ENCODE measurements around the gene ABL2. TPM values are rescaled to one million over a fixed set of nuclear protein-coding genes. Genes with fewer than 3 reads are reported as not detected.
A peak's percentile ranks its signal among the peaks of the same experiment; 100 is the strongest.

The ABL2 gene
- total and polyA plus RNA-seq, 9 of the 15 experiments (the other 6 are each of a cell fraction or from before 2014, with no cell fraction given), result 1.4 to 15.0 (median 8.6) TPM

DNA sequence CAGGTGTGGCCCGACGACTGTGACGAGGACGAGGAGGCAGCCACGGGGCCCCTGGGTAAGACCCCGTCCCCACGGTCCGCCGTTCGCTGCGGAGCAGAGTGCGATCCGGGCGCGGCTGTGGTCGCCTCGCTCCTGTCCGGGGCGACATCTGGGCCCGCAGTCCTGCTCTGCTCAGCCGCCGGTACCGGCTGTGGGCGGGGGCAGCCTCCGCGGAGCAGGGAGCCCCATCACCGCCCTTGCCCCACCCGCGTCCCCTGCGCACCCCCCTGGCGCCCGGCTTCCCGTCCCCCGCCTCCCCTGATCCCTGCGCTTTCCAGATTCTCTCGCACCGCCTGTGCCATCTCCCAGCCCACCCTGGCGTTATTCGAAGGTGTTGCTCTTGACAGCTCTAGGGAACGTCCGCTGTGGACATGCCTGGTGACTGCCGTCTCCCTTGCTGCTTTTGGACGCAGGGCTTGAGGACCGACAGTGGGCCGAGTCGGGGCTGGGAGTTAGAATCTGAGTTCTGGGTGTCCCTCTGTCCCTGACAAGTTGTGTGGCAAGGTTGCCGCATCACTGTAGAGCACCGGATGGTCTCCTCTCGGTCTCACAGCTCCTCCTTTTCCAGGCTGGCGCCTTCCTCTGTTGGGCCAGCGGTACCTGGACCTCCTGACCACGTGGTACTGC, 147.0 kb downstream of the ABL2 start (continued):
- TF ChIP-seq, protein P1, sequence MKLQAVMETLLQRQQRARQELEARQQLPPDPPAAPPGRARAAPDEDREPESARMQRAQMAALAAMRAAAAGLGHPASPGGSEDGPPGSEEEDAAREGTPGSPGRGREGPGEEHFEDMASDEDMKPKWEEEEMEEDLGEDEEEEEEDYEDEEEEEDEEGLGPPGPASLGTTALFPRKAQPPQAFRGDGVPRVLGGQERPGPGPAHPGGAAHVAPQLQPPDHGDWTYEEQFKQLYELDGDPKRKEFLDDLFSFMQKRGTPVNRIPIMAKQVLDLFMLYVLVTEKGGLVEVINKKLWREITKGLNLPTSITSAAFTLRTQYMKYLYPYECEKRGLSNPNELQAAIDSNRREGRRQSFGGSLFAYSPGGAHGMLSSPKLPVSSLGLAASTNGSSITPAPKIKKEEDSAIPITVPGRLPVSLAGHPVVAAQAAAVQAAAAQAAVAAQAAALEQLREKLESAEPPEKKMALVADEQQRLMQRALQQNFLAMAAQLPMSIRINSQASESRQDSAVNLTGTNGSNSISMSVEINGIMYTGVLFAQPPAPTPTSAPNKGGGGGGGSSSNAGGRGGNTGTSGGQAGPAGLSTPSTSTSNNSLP (IDR thresholded peaks at IDR 0.05; ENCODE audit: borderline replicate concordance, low read depth, low read length), result no peak
- no peak for TF ChIP-seq HNRNPH1 (optimal IDR thresholded peaks at IDR 0.05; ENCODE audit: low read depth, low read length)
- TF ChIP-seq MAFF (IDR thresholded peaks at IDR 0.05; ENCODE audit: low read length), result no peak
- TF ChIP-seq MIER1 (IDR thresholded peaks at IDR 0.05; ENCODE audit: low read depth), result no peak
- TF ChIP-seq RBBP5 (IDR thresholded peaks at IDR 0.05; ENCODE audit: borderline replicate concordance, insufficient read depth, low read length, poor library complexity, severe bottlenecking), result peak; percentile 33
- TF ChIP-seq MCM5 (IDR thresholded peaks at IDR 0.05; ENCODE audit: low read depth), result no peak
- TF ChIP-seq ZBTB1 (CRISPR knock-in tag; IDR thresholded peaks at IDR 0.05; ENCODE audit: borderline replicate concordance, low read depth), result peak; percentile 5; the same call in 1 of the 2 replicates
- TF ChIP-seq HLTF (IDR thresholded peaks at IDR 0.05), result no peak
- TF ChIP-seq, protein P2, sequence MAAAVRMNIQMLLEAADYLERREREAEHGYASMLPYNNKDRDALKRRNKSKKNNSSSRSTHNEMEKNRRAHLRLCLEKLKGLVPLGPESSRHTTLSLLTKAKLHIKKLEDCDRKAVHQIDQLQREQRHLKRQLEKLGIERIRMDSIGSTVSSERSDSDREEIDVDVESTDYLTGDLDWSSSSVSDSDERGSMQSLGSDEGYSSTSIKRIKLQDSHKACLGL (CRISPR knock-in tag; IDR thresholded peaks at IDR 0.05; ENCODE audit: borderline replicate concordance, poor library complexity, severe bottlenecking), result no peak
- TF ChIP-seq NELFE (IDR thresholded peaks at IDR 0.05; ENCODE audit: insufficient read depth, insufficient read length), result no peak
- TF ChIP-seq ZC3H11A (IDR thresholded peaks at IDR 0.05; ENCODE audit: low read depth, low read length), result no peak
- 0 out of 2 replicates have a peak, but pooled peaks have one; percentile 19 for TF ChIP-seq EGR1 (conservative IDR thresholded peaks at IDR 0.05)
- TF ChIP-seq, protein P3, sequence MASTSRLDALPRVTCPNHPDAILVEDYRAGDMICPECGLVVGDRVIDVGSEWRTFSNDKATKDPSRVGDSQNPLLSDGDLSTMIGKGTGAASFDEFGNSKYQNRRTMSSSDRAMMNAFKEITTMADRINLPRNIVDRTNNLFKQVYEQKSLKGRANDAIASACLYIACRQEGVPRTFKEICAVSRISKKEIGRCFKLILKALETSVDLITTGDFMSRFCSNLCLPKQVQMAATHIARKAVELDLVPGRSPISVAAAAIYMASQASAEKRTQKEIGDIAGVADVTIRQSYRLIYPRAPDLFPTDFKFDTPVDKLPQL (IDR thresholded peaks at IDR 0.05; ENCODE audit: extremely low read depth, insufficient read length), result no peak
- TF ChIP-seq ZNF354B (CRISPR knock-in tag; IDR thresholded peaks at IDR 0.05), result no peak
- TF ChIP-seq, protein P4, sequence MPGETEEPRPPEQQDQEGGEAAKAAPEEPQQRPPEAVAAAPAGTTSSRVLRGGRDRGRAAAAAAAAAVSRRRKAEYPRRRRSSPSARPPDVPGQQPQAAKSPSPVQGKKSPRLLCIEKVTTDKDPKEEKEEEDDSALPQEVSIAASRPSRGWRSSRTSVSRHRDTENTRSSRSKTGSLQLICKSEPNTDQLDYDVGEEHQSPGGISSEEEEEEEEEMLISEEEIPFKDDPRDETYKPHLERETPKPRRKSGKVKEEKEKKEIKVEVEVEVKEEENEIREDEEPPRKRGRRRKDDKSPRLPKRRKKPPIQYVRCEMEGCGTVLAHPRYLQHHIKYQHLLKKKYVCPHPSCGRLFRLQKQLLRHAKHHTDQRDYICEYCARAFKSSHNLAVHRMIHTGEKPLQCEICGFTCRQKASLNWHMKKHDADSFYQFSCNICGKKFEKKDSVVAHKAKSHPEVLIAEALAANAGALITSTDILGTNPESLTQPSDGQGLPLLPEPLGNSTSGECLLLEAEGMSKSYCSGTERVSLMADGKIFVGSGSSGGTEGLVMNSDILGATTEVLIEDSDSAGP (CRISPR knock-in tag; IDR thresholded peaks at IDR 0.05), result no peak
- TF ChIP-seq MECOM (CRISPR knock-in tag; IDR thresholded peaks at IDR 0.05), result no peak
- TF ChIP-seq, protein P5, sequence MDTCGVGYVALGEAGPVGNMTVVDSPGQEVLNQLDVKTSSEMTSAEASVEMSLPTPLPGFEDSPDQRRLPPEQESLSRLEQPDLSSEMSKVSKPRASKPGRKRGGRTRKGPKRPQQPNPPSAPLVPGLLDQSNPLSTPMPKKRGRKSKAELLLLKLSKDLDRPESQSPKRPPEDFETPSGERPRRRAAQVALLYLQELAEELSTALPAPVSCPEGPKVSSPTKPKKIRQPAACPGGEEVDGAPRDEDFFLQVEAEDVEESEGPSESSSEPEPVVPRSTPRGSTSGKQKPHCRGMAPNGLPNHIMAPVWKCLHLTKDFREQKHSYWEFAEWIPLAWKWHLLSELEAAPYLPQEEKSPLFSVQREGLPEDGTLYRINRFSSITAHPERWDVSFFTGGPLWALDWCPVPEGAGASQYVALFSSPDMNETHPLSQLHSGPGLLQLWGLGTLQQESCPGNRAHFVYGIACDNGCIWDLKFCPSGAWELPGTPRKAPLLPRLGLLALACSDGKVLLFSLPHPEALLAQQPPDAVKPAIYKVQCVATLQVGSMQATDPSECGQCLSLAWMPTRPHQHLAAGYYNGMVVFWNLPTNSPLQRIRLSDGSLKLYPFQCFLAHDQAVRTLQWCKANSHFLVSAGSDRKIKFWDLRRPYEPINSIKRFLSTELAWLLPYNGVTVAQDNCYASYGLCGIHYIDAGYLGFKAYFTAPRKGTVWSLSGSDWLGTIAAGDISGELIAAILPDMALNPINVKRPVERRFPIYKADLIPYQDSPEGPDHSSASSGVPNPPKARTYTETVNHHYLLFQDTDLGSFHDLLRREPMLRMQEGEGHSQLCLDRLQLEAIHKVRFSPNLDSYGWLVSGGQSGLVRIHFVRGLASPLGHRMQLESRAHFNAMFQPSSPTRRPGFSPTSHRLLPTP (IDR thresholded peaks at IDR 0.05; ENCODE audit: borderline replicate concordance, extremely low read depth, insufficient read length), result no peak
- no peak for TF ChIP-seq RBM22 (IDR thresholded peaks at IDR 0.05; ENCODE audit: low read depth, low read length, poor library complexity, severe bottlenecking)
- TF ChIP-seq SMARCA4 (IDR thresholded peaks at IDR 0.05), result no peak
